ENCODE measurements around the gene ZNF385C.

ZNF385C gene

GRCh38 chr17:42072323-42073187 lies 25.7 kb downstream of the ZNF385C start:
- no peak for DNase-seq

- no peak for DNase-seq
These were observed 26.5 kb downstream of the ZNF385C start for GRCh38 chr17:42071810-42072209.

GRCh38 chr17:42068979-42069378 lies 29.3 kb downstream of the ZNF385C start:
- no peak for DNase-seq

GRCh38 chr17:42067371-42068091 lies 30.7 kb downstream of the ZNF385C start:
- DNase-seq = no peak

GRCh38 chr17:42065201-42065600 lies 33.1 kb downstream of the ZNF385C start:
- DNase-seq = no peak

- DNase-seq = no peak
These were observed 35.6 kb downstream of the ZNF385C start for GRCh38 chr17:42062681-42063080.

- no peak for DNase-seq
These were observed 36.4 kb downstream of the ZNF385C start for GRCh38 chr17:42061646-42062487.

GRCh38 chr17:42060231-42060630 lies 38.0 kb downstream of the ZNF385C start:
- DNase-seq = no peak

GRCh38 chr17:42059815-42060214 lies 38.5 kb downstream of the ZNF385C start:
- DNase-seq = no peak

GRCh38 chr17:42058063-42058462 lies 40.2 kb downstream of the ZNF385C start:
- no peak for DNase-seq

- DNase-seq = no peak
These were observed 41.6 kb downstream of the ZNF385C start for GRCh38 chr17:42056635-42057034.

GRCh38 chr17:42055496-42055895 lies 42.8 kb downstream of the ZNF385C start:
- no peak for DNase-seq

GRCh38 chr17:42055027-42055426 lies 43.2 kb downstream of the ZNF385C start:
- no peak for DNase-seq

GRCh38 chr17:42053731-42054500 lies 44.4 kb downstream of the ZNF385C start:
- no peak for DNase-seq

GRCh38 chr17:42052346-42052877 lies 45.9 kb downstream of the ZNF385C start:
- no peak for DNase-seq

- DNase-seq = no peak
These were observed 46.6 kb downstream of the ZNF385C start for GRCh38 chr17:42051645-42052044.

GRCh38 chr17:42051013-42051400 lies 47.3 kb downstream of the ZNF385C start:
- no peak for DNase-seq

GRCh38 chr17:42050393-42051012 lies 47.8 kb downstream of the ZNF385C start, which contains the start of gene C17orf113:
TSS of gene C17orf113 (minus strand) at chr17:42050601. CDS start at chr17:42043376, 7,225 bp downstream.
- DNase-seq = no peak

GRCh38 chr17:42049834-42050392 lies 48.4 kb downstream of the ZNF385C start:
- no peak for DNase-seq

GRCh38 chr17:42047343-42047742 lies 50.9 kb downstream of the ZNF385C start:
- no peak for DNase-seq

GRCh38 chr17:42045719-42046118 lies 52.6 kb downstream of the ZNF385C start:
- no peak for DNase-seq
